Stimulated activated CD4-positive, alpha-beta T cell treated with anti-CD3 and anti-CD28 coated beads, TNF-alpha, amount 100 ng/mL, for 24 hours (primary cell): Measurements from ENCODE around the gene OSMR.

Experiments used
- DNase-seq, 3 experiments: peaks; one replicate each; pipeline ENCODE4 v3.0.0-alpha.2; 2020; ENCODE audit warnings: low read depth in 3 of 3

Gene OSMR

DNA sequence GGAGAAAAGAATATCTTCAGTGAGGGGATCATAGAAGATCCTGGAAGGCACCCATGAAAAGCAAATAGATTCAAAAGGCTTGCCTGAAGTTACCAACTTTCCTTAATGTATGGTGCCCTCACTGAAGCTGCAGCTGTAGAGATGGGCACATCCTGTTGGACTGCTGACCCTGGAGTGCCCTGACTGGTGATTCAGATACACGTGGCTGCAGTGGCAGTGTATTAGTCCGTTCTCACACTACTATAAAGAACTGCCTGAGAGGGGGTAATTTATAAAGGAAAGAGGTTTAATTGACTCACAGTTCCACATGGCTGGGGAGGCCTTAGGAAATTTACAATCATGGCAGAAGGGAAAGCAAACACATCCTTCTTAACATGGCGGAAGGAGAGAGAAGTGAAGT, 80.3 kb downstream of the OSMR start:
- DNase-seq = no peak

DNA sequence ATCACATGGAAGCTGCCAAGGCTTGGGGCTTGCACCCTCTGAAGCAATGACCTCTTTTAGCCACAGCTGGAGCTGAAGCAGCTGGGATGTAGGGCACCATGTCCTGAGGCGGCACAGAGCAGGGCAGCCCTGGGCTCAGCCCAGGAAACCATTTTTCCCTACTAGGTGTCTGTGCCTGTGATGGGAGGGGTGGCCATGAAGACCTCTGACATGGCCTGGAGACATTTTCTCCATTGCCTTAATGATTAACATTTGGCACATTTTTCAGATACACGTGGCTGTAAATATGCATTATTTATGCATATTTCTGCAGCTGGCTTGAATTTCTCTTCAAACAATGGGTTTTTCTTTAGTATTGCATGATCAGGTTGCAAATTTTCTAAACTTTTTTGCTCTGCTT, 81.7 kb downstream of the OSMR start:
- DNase-seq = no peak

GRCh38 chr5:38929838-38930237, 84.0 kb downstream of the OSMR start:
- DNase-seq = no peak

DNA sequence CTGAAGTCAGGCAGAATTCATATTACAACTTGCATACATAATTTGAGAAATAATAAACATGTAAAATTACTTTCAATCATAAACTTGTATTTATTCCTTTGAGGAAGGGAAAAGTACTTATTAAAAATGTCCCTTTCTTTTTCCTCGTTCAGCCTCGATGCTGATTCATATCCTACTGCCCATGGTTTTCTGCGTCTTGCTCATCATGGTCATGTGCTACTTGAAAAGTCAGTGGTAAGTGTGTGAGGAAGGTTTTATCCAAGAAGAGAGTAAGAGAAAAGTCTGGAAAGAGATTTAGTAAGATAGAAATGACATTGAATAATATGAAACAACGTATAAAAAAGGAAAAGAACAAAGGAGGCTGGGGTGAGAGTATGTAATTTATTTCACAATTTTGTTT, 85.9 kb downstream of the OSMR start:
- DNase-seq = no peak

DNA sequence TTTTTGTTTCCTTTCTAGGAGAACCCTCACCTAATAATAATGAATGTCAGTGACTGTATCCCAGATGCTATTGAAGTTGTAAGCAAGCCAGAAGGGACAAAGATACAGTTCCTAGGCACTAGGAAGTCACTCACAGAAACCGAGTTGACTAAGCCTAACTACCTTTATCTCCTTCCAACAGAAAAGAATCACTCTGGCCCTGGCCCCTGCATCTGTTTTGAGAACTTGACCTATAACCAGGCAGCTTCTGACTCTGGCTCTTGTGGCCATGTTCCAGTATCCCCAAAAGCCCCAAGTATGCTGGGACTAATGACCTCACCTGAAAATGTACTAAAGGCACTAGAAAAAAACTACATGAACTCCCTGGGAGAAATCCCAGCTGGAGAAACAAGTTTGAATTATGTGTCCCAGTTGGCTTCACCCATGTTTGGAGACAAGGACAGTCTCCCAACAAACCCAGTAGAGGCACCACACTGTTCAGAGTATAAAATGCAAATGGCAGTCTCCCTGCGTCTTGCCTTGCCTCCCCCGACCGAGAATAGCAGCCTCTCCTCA, 87.1 kb downstream of the OSMR start:
- no peak for DNase-seq

GRCh38 chr5:38935437-38935836, 89.6 kb downstream of the OSMR start:
- DNase-seq = no peak

DNA sequence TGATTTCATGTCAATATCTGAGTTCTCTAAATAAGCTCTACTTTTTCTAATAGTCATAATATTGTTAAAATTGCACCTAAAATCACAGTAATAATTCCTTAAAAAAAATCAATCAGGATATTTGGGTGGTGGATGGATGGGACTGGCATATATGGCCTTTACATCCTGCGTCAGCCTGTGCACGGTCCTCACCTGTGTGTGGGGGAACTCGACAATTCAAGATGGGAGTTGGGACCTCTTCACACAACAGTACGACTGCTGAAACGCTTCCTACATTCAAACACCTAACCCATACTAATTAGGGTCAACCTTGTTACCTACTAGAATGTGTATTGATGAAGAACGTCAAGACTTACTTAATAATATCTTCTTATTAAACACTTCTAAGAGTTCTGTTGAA, 90.5 kb downstream of the OSMR start:
- no peak for DNase-seq

GRCh38 chr5:38938424-38938823, 92.6 kb downstream of the OSMR start:
- DNase-seq = no peak

- DNase-seq = no peak
These were observed 93.2 kb downstream of the OSMR start for GRCh38 chr5:38938973-38939372.

DNA sequence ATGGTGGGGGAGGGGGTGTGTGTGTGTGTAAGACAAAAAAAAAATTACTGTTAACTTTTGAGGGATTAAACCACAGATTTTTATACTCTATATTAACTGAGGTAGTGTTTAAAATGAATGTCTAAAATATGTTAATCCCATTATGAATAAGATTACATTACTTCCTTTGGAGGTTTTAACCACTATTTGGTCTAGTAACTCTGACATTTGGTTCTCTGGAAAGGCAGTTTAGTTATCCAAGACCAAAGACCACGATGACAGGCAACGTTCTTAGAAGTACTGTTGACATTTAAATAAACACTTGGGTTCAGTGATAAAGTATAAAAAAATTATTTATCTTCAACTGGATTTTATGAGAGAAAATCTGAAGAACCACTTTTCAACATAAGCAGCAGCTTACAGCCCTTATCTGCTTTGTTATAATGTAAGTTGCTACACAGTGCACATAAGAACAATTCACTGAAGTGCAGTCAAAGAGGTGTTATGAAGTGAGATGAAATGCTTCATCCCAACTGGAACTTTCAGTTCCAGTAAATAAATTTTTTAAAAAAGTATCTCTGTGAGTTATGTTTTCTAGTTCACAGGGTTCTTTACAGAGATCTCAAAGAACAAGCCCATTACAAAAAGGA, 94.5 kb downstream of the OSMR start:
- DNase-seq = no peak

- no peak for DNase-seq
These were observed 96.1 kb downstream of the OSMR start for GRCh38 chr5:38941912-38942311.

- DNase-seq = no peak
These were observed 98.5 kb downstream of the OSMR start for GRCh38 chr5:38944282-38944681.

GRCh38 chr5:38948501-38948900, 102.7 kb downstream of the OSMR start:
- no peak for DNase-seq

DNA sequence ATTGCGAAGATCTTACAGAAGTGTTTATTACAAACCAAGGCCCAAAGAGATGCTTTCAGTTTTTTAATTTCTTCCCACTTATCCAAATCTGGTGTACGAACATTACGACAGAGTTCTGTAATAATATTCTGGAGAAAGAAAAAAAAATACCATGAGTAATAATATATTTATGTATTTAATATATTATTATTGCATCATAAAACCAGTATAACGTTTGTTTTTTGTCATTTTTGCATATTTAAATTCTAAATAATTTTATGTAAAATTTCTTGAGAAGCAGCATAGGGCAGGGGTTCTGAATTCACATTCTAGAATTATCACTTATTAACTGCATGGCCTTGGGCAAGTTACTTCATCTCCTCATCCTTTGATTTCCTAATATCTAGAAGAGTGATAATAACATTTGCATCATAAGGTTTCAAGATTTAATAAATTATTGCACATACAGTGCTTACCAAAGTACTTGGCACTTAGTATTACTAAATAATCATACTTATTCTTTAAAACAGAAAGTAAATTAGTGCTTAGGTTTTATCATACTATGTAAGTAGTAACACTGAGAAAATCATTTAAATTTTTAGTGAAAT, 107.7 kb downstream of the OSMR start:
- no peak for DNase-seq

GRCh38 chr5:38961691-38962090, 115.9 kb downstream of the OSMR start:
- no peak for DNase-seq

GRCh38 chr5:38968665-38969064, 122.9 kb downstream of the OSMR start:
- no peak for DNase-seq

DNA sequence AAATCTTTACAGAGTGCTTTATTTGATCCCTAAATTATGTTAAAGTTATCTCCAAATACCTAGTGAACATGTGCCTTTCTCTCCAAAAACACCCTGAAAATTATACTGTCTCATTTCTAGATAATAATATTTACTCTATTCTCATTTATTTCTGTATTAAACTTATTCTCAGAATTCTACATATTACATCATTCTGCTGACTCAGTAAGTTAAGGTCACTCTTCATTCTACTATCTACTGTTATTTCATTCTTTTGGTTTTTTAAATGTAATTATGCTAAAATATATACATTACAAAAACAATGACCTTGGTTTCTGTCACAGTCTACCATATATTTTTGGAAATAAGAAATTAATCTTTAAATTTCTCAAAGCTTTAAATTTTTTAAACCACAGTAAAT, 132.2 kb downstream of the OSMR start:
- no peak for DNase-seq

GRCh38 chr5:38979535-38979934, 133.7 kb downstream of the OSMR start:
- DNase-seq = no peak
